ENCODE measurements around the gene CHAT.
"Not testable (repeated sequence)": the region's sequence is repeated elsewhere in the genome, so short reads cannot be mapped to it uniquely, and the experiment has no call there.

CHAT gene

DNA sequence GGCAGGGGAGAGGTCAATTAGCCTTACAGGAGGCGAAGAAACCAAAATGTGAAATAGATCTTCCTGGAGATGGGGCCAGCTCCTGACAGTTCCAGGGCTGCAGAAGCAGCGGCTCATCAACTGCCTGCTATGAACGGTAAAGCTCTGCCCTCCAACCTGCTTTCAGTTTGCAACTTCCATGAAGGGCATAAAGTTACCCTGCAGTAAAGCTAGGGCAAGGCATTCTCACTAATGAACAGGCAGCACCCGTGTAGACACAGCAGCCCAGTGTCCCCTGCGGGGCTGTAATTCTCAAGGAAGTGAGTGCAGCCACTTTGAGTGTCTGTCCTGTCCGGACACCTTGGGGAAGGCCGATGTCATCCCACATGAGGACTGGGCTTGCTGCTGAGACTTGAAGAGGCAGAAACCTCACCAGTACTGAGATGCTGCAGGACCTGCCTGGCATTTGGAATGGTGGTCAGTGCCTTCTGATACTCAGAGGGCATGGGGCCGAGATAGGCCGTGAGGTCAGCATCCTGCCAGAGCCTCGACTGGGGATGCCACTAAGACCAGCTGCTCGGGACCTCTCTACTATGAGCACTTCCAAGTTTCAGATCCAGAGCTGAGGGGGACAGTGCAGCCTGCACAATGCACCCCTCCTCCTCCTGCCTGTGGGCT is 39.6 kb downstream of the CHAT start:
- no peak for DNase-seq (ENCODE audit: low read depth in 2 of 2)

DNA sequence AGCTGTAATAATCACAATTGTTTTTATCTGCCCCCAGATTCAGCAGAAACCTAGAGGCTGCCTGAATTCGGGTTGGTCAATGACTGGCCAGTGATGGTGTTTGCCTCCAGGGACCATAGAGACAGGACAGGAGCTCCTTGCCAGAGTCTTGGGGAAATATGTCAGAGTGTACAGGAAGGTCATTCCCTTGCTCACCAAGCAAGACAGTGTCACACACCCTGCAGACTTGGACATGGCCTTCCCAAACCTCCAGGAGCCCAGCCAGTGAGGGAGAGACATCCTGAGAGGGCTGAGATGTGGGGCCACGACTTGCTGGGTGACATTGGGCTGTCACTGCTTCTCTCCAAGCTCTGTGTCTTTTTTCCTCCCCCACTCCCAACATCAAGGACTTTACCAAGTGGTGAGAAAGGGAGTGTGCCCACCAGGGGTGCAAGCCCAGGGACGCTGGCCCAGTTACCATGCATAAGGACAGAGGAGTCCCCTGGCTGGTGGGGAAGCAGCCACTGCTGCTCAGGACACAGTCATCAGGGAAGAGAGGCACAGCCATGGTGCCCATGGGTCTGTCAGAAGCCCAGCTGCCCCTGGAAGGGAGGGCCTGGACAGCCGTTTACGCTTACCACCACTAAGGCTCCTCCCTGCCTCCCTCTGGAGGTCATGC is 40.3 kb downstream of the CHAT start:
- DNase-seq (ENCODE audit: low read depth in 2 of 2), result no peak

DNA sequence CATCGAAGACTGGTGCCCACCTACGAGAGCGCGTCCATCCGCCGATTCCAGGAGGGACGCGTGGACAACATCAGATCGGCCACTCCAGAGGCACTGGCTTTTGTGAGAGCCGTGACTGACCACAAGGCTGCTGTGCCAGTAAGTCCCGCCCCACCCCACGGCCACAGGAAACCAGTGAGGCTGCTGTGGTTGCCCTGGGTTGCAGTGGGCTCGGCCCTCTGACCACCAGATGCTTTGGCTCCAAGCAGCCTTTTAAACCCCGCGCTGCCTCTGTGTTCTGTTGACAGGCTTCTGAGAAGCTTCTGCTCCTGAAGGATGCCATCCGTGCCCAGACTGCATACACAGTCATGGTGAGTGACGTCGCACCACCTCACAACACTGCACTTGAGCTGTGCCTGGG is 41.3 kb downstream of the CHAT start:
- DNase-seq (ENCODE audit: low read depth in 2 of 2), result no peak

DNA sequence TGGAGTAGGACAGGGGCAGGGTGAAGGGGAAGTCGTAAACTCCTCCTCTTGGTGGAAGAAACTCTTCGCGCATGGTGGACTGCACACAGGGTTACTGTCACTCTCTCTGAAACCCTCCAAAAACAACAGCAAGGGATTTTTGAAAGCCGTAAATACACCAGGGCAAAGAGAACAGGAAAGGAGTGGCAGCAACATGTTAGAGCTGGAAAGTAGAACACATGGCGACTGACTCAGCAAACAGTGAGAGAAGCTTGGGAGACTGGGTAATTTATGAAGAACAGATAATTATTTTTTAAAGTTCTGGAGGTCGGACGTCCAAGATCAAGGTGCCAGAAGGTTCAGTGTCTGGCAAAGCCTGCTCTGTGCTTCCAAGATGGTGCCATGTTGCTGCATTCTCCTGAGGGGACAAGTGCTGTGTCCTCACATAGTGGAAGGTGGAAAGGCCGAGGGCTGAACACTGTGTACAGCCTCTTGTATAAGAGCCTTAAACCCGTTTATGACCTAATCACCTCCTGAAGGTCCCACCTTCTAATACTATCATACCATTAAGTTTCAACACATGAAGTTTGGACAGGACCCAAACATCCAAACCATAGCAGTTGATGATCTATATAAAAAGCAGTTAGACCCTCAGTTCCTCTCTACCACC is 43.1 kb downstream of the CHAT start:
- DNase-seq (ENCODE audit: low read depth in 2 of 2), result no peak

DNA sequence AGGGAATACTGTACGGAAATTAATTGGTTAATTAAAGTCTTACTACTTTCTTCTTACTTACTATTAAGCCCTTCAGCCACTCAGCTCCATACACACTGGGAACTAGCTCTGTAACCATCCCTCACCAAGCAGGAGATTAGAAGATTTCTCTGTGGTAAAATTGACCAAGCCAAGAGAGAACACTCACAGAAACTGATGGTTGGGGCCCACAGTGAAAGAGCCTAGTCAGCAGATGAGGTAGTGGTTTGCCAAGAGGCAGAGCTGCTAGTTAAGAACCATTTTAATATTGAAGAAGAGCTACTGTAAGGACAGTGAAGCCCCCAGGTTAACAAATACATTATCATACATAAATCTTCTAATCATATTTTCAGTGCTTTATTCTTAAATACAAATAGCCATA is 43.8 kb downstream of the CHAT start:
- DNase-seq (ENCODE audit: low read depth in 2 of 2), result no peak

DNA sequence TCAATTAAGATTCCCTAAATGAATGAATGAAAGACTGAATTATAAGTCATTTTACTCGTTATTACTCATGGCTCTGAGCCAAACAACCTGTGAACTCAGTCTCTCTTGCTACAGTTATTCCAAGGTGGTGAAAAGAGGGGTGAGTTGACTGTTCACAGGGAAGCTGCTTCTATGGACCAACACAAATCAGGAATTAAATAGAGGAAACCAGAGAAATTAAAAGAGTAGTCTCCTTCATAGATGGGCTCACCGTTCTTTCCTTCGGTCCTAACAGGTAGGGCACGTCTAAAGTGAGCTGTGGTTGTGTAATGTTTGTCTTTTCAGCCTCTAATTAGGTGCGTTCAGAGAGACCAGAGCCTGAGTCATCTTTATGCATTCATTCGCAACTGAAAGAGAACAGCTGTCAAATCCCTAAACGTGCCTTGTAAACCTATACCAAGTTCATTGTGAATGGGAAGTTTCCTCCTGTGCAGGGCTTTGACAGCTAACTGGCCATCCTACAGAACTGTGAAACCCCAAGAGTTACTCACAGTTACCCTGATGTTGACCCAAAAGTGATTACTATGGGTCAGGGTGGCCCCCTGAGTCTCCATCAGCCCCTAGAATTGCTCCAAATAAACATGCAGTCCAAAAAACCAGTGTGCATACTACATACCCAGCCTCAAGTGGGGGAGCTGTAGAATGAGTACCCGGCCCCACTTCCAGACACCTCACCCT is 47.5 kb downstream of the CHAT start:
- DNase-seq (ENCODE audit: low read depth in 2 of 2), result no peak

DNA sequence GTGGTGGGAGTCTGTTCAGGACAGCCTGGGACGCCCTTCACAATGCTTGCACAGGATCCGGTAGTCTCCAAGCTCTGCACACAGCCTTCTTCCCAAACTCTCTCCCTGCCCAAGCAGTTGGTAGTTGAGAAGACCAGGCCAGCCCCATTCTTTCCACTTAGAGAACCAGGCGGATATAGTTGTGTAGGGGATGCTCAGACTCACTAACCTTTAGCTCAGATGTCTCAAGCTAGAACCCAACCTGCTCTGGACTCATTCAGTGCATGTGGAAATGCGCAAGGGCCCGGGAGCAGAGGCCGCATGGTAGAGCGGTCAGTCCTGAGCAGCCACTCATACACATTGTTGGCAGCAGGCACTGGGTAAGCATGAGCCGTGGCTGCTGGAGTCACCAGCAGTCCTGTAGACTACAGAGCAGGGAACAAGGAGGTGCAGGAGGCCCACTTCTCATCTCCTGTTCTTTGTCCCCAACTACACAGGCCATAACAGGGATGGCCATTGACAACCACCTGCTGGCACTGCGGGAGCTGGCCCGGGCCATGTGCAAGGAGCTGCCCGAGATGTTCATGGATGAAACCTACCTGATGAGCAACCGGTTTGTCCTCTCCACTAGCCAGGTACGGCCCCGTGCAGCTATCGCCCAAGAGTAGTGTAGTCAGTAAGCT is 48.5 kb downstream of the CHAT start:
- DNase-seq (ENCODE audit: low read depth in 2 of 2), result no peak

DNA sequence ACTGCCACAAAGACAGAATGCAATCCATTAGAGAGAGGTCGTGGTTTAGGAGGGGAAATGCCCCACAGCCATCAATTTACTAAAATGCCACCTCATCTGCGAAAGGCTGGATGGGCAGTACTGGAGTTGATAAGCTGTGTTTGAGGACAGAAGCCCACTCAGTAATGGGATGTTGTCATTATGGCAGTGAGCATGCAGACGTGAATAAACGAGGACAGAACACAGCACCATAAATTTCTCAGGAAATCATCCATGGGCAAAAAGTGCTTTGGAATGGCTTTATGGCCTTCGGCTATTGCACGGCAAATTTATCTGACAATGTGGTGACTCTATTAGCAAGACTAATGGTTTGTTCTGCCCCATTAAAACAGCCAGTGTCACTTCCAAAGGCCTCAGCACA is 49.8 kb downstream of the CHAT start:
- no peak for DNase-seq (ENCODE audit: low read depth in 2 of 2)

DNA sequence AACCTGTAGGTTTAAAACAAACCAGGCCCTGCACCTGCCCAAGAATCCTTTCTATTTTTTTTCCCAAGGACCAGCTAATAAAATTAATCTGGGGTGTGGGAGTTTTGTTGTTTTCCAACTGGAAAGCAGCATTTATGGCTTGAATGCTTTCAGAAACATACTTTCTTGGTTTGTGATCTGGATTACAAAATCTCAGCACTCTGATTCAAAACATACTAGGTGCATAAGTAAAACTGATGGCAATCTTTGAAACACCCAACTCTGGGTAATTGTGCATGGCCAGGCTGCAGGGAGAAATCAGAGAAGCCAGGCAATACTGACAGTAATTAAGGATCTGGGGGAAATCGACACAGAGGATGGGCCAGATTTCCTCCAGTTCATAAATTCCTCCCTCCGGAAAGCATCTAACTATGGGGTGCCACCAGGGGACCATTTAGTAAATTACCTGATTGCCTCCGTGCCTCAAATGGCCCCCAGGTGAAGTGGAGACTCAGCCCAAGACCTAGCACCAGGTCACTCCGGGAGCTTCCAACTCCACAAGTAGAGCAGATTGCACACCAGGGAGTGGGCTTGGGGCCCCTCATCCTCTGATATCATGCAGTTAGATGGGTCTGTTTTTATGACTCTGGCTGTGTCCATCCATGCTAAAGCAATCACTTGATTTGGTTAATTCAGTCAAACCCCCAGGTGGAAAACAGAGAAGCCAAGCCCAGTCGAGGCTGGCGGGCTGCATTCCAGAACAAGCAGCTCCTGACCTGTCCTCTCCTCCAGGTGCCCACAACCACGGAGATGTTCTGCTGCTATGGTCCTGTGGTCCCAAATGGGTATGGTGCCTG is 50.4 kb downstream of the CHAT start:
- no peak for DNase-seq (ENCODE audit: low read depth in 2 of 2)

DNA sequence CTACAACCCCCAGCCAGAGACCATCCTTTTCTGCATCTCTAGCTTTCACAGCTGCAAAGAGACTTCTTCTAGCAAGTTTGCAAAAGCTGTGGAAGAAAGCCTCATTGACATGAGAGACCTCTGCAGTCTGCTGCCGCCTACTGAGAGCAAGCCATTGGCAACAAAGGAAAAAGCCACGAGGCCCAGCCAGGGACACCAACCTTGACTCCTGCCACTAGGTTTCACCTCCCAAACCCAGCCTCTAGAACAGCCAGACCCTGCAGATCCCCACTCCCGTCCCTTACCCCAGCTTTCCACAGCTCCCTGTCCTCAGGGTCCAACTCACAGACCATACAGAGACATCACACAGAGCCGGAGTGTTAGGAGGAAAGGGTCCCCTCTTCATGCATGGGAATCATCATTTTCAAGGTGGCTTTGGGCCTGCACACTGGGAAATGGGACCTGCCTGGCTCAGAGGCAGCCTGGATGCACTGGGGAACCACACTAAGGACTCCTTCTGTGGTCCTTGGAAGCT is 51.1 kb downstream of the CHAT start:
- no peak for DNase-seq (ENCODE audit: low read depth in 2 of 2)

DNA sequence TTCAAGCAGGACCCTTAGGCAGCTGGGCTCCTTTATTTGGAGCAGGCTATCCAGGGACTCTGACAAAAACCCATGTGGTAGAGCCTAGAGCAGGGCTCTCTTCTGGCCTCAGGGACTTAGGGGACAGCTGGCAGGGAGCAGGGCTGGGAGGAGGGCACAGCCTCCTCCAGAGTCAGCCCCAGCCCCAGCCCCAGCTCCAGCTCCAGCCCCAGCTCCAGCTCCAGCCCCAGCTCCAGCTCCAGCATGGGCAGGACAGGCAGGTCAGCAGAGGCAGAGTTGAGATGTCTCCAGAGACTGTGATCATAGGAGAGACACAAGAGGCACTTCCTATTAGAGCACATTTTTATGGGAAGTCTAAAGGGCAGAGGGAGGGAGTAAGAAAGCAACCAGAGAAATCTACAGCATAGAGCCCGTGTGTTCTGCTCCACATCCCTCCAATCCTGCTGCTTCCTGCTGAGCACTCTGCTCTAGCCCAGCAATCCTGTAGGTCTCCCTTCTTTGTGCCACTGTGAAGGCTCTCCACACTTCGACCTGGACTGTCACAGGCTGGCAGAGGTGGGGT is 52.3 kb downstream of the CHAT start:
- DNase-seq (ENCODE audit: low read depth in 2 of 2), result no peak

DNA sequence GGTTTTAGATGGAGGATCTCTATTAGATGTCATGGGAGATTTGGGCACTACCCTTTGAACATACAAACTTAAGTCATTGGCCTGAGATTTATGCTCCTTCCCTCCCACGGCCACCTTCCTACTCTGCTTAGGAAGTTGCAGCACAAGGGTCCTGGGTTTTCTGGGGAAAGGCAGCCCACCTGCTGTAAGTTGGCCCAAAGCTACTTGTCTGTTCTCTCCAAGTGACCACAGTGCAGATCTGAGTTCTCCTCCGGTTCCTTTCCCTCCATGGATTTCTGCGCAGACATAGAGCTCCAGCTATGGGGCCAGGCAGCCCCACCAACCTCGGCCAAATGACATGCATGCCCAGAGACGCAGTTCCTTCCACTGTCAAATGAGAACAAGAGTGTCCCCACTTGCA is 52.8 kb downstream of the CHAT start:
- DNase-seq (ENCODE audit: low read depth in 2 of 2), result no peak

DNA sequence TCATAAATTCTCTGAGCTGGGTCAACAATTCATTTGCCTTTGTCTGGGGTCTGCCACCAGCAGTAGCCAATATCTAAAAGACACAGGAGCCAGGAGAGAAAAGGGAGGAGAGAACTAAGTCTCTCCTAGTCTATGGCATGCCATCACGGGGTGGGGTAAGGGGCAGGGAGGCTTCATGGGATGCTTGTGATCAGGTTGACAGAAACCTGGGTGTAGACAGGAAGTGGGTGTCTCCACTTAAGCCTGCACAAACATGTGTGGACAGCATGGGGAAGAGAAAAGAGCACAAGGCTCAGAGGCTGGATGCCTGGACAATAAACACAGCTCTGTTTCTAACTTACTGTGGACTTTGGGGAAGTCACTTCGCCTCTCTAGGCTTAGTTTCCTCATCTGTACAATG is 54.2 kb downstream of the CHAT start:
- DNase-seq (ENCODE audit: low read depth in 2 of 2), result no peak

DNA sequence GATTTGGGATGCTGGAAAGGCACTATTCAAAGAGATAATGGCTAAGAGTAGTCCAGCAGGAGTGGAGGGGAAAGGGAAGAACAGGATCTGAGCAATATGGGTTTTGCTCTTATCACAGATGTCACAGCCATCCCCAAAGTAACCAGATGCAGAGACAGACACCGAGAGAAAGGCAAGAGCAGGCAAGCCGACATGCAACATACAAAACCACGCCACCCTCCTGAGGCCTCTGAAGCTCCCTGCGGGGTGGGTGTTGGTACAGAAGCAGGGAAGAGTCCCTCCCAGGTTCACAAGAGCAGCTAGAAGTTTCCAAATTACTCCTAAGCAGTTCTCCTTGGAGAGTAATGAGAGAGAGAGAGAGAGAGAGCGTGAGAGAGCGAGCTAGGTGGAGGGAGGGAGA is 54.8 kb downstream of the CHAT start:
- DNase-seq (ENCODE audit: low read depth in 2 of 2), result no peak

DNA sequence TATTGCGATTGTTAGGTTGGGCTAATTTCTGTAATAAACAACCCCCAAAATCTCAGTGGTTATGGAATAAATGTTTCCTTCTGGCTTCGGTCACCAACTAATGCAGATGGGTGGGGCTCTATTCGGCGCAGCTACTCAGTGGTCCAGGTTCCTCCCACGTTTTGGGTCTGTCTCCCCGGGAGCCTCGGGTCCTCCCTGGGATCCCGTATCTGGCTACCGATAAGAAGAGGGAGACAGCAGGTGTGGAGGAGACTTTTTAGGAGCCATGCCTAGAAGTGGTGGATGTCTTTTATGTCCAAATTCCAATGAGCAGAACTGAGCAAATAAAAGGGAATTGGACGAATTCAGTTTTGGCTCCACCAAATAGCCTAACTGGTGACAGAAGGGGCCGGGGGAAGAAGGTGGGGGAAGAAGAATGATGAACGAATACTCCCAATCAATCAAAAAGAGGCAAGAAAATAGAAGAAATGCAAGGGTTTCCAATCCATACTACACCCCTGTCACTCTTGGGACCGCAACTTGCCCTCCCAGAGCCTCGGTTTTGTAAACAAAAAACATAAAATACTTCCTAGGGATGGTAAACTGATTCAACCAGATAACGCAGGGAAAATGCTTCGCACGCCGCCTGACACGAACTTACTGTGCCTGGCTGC is 65.1 kb downstream of the CHAT start:
- no peak for DNase-seq (ENCODE audit: low read depth in 2 of 2)

DNA sequence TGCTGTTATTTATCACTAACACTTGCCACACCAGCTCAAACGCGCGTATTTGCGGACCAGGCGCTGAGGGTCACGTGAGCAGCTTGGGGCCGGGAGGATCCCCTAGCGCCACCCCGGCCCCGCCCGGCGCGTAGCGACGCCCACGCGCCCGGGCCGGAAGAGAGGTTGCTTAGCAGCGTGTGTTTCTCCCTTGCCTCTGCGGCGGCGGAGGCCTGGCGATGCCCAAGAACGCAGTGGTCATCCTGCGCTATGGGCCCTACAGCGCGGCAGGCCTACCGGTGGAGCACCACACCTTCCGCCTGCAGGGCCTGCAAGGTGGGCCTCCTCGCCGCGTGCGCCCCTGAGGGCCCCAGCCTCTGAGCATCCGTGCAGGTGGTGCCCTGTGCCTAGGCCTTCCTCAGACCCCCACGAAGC is 65.7 kb downstream of the CHAT start, which contains the start of gene C10orf53:
C10orf53 (plus strand) TSS at position 172 of the 414 bp plus-strand sequence; CDS start at position 219, 47 bp downstream.
- DNase-seq (ENCODE audit: low read depth in 2 of 2), result no peak

DNA sequence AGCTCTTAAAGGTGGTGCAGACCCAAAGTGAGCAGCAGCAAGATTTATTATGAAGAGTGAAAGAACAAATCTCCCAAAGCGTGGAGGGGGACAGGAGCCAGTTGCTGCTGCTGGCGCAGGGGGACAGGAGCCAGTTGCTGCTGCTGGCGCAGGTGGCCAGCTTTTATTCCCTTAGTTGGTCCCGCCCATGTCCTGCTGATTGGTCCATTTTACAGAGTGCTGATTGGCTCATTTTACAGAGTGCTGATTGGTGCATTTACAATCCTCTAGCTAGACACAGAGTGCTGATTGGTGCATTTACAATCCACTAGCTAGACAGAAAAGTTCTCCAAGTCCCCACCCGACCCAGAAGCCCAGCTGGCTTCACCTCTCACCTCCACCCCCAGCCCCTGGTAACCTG is 68.6 kb downstream of the CHAT start:
- DNase-seq (ENCODE audit: low read depth in 2 of 2), result not testable (repeated sequence)

DNA sequence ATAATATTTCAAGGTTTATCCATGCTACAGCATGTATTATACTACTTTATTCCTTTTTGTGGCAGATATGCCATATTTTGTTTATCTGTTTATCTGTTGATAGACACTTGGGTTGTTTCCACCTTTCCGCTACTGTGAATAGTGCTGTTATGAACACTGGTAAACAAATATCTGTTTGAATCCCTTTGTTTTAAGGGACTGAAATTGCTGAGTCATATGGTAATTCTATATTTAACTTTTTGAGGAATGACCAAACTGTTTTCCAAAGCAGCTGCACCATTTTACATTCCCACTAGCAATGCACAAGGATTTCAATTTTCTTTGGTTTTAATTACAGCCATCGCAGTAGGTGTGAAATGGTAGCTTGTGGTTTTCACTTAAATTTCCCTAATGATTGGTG is 69.0 kb downstream of the CHAT start:
- no peak for DNase-seq (ENCODE audit: low read depth in 2 of 2)

DNA sequence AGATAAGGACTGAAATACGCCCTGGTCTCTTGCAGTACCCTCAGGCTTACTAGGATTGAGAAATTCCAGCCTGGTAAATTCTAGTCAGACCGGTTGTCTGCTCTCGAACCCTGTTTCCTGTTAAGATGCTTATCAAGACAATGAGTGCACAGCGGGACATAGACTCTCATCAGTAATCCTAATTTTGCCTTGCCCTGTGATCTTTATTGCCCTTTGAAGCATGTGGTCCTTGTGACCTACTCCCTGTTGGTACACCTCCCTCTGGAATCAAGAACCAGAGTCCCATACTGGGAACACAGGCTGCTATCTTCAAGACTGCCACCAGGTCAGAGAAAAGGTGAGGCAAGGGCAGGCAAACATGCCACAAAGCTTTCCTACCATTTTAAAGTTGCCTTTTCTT is 72.8 kb downstream of the CHAT start:
- DNase-seq (ENCODE audit: low read depth in 2 of 2), result no peak

DNA sequence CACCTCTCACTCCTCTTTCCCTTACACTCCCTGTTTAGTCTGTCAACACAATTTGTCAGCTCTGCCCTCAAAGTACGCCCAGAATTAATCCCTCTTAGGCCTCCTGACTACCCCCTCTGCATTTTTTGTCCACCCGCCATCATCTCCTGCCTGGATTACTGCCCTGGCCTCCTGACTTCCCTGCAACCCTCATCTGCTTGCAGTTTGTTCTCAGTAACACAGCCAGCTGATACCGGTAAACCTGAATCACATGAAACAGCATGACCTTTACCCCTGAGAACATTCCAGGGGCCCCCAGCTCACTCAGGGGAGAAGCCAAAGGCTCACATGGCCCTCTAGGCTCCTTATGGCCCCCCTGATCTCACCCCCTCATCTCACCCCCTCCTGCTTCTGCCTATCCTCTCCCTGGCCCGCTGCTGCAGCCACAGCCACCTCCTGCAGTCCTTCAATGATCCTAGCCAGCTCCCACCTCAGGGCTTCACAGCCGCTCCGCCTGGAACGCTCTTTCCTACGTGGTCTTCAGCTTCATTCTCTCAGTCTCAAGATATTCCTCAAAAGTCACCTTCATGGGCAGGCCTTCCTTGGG is 74.5 kb downstream of the CHAT start:
- no peak for DNase-seq (ENCODE audit: low read depth in 2 of 2)

Data from stimulated activated CD8-positive, alpha-beta memory T cell treated with anti-CD3 and anti-CD28 coated beads, Interleukin-7, amount 100 ng/mL, for 4 hours (primary cell).